Stomach (tissue), 4 donors: Measurements from ENCODE around the gene GNGT1.

ENCODE experiments used
- POLR2A ChIP-seq, 4 donors: fragments of 450-650 bp; IDR thresholded peaks; one replicate each; pipeline ENCODE4 v1.6.1; 2016; ENCODE audit warnings: antibody characterized with exemption in 4 of 4, control low read depth in 2 of 4, mild to moderate bottlenecking in 1 of 4, moderate library complexity in 1 of 4
- TF ChIP-seq, protein P1 (sequence below), 7 experiments: fragments of 450-650 bp in 4 of 7; fragments of 200-600 bp in 3 of 7; sonication (generic) in 3 of 7; IDR thresholded peaks; one replicate each; pipeline ENCODE4 v1.5.1; 2016 to 2019; ENCODE audit warnings: antibody characterized with exemption in 7 of 7, control low read depth in 2 of 7, mild to moderate bottlenecking in 1 of 7

DNA sequence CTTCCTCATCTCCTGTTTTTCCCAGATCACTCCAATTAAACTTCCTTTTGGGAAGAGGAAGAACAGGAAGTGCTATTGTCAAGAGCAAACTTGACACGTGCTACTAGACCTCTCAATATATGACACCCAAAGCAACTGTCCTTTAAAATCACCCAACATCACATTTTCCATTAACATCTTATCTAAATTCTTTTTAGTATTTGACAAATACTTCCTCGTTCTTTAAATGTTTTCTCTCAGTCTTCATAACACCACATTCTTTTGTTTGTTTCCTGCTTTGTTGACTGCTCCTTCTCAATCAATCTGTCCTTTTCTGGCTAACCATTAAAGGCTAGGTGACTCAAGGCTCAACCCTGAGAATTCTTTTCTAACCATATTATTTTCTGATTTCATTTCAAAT, 8.7 kb upstream of the GNGT1 start:
- TF ChIP-seq, protein P1, sequence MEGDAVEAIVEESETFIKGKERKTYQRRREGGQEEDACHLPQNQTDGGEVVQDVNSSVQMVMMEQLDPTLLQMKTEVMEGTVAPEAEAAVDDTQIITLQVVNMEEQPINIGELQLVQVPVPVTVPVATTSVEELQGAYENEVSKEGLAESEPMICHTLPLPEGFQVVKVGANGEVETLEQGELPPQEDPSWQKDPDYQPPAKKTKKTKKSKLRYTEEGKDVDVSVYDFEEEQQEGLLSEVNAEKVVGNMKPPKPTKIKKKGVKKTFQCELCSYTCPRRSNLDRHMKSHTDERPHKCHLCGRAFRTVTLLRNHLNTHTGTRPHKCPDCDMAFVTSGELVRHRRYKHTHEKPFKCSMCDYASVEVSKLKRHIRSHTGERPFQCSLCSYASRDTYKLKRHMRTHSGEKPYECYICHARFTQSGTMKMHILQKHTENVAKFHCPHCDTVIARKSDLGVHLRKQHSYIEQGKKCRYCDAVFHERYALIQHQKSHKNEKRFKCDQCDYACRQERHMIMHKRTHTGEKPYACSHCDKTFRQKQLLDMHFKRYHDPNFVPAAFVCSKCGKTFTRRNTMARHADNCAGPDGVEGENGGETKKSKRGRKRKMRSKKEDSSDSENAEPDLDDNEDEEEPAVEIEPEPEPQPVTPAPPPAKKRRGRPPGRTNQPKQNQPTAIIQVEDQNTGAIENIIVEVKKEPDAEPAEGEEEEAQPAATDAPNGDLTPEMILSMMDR (IDR thresholded peaks at IDR 0.05) = no peak
- no peak for TF ChIP-seq POLR2A (IDR thresholded peaks at IDR 0.05)
